Heart right ventricle (tissue), 16 donors: ENCODE measurements around the gene OCIAD2. TPM values are rescaled to one million over a fixed set of nuclear protein-coding genes. Genes with fewer than 3 reads are reported as not detected.

Experiments used
- ATAC-seq, 8 donors: fragments of 200-7000 bp; cut with Tn5 transposase; one replicate each; pipeline ENCODE4 v1.9.1; 2020; ENCODE audit warnings: mild to moderate bottlenecking in 8 of 8, moderate library complexity in 8 of 8, moderate number of reproducible peaks in 1 of 8
- DNase-seq, 2 donors: peaks; one replicate each; pipeline ENCODE4 v3.0.0-alpha.2; 2020
- H3K27ac ChIP-seq, 10 donors: fragments of 200-600 bp; sonication (generic) in 2 of 10; one replicate each; pipeline versions ENCODE4 v1.5.0 to v1.8.0; 2020 to 2022; ENCODE audit warnings: mild to moderate bottlenecking in 3 of 10
- H3K27me3 ChIP-seq, 7 donors: fragments of 200-600 bp; one replicate each; pipeline ENCODE4 v1.8.0; 2021 to 2022; ENCODE audit warnings: mild to moderate bottlenecking in 2 of 7
- H3K36me3 ChIP-seq, 9 donors: fragments of 200-600 bp; sonication (generic) in 1 of 9; one replicate each; pipeline versions ENCODE4 v1.5.0 to v1.8.0; 2020 to 2022; ENCODE audit warnings: mild to moderate bottlenecking in 2 of 9
- H3K4me1 ChIP-seq, 9 donors: fragments of 200-600 bp; sonication (generic) in 1 of 9; one replicate each; pipeline versions ENCODE4 v1.5.0 to v1.8.0; 2020 to 2022; ENCODE audit warnings: mild to moderate bottlenecking in 4 of 9
- H3K4me3 ChIP-seq, 10 donors: fragments of 200-600 bp; sonication (generic) in 2 of 10; one replicate each; pipeline versions ENCODE4 v1.5.0 to v1.8.0; 2020 to 2022; ENCODE audit warnings: mild to moderate bottlenecking in 7 of 10, moderate library complexity in 2 of 10
- H3K9me3 ChIP-seq, 11 donors: fragments of 200-600 bp in 10 of 11; sonication (generic) in 2 of 11; one replicate each; pipeline versions ENCODE4 v1.5.0 to v1.8.0; 2013 to 2022; ENCODE audit warnings: mild to moderate bottlenecking in 2 of 11, control low read depth in 1 of 11, moderate library complexity in 1 of 11
- CTCF ChIP-seq, 9 donors: fragments of 200-600 bp; sonication (generic) in 2 of 9; IDR thresholded peaks; one replicate each; pipeline versions ENCODE4 v1.5.0 to v1.8.0; 2021 to 2022; ENCODE audit warnings: antibody characterized with exemption in 9 of 9, mild to moderate bottlenecking in 5 of 9, moderate library complexity in 1 of 9
- WGBS, 2 donors: extraction: QIAGEN DNeasy Blood & Tissue Kit; methylation state at CpG; one replicate each; pipeline ENCODE4 v1.1.7; 2013; ENCODE audit warnings: inconsistent platforms in 1 of 2; 5-methylcytosine and 5-hydroxymethylcytosine counted together
- intact Hi-C, 10 donors: fragments of 100-400 bp; cut with DNase I; formaldehyde crosslinking; loops; one replicate each; pipeline versions ENCODE4 v1.11.1 to v1.14.2; 2022
- polyA plus RNA-seq, 2 donors: library from polyadenylated mRNA; stranded (reverse); fragments of 200-250 nt; gene quantifications; one replicate each; pipeline ENCODE4 v1.2.3, GENCODE V29; 2013
- total RNA-seq, 10 donors: library from RNA; stranded (reverse); fragmentation: NEBNext Ultra II Directional in 3 of 10; extraction: Animal tissue kit (Norgen Biotek cat#: 25700) in 3 of 10; gene quantifications; one replicate each; pipeline versions ENCODE4 v1.2.1 to v1.2.4, GENCODE V29; 2021 to 2023
- donor health status: Arrhythmogenic right ventricular cardiomyopathy.
- donor health status: ischemic (EF 13 %, LVEDD 7.1; RV severe dilation, severe dysfunction).
- donor health status: healthy with polysubstance abuse.
- donor health status: DM: no; HTN: yes; CAD: no.
- donor health status: DM: no; HTN: no; CAD: no.
- donor health status: ischemic (EF 25% LVEDD 6.9; RV normal size, moderate dysfunction).
- donor health status: ischemic (EF 25% LVEDD 5.7; RV mildly dilated, moderate dysfunction).
- donor health status: healthy.
- donor health status: DM: yes; HTN: yes; CAD: no.
- donor health status: Ischemic cardiomyopathy.
- donor health status: ischemic (EF 35%, LVEDD 5.7; RV mildly dilated, moderate dysfunction).
- donor health status: nonischemic (EF 11% LVEDD 7.7; RV severe dilation, severe dysfunction).
- donor health status: DM: yes; HTN: yes; CAD: no.
- donor health status: PGD.
- donor health status: ischemic (EF 29% LVEDD 5.4; RV normal size, mild dysfunction).
- donor health status: nonischemic (EF 23%, LVEDD 6.1; RV moderate dilation, normal function).

The OCIAD2 gene
- total and polyA plus RNA-seq, 12 donors = 11.4 to 30.2 (median 15.0) TPM

GRCh38 chr4:48863728-48864127 lies 42.8 kb downstream of the OCIAD2 start:
- no peaks in the 10 kb centered on the region for H3K27me3 ChIP-seq
- H3K36me3 ChIP-seq = peaks cover 0 to 35% (median 13%) of the 10 kb centered on the region in 9 donors
- no peak for TF ChIP-seq CTCF (IDR thresholded peaks at IDR 0.05)
- H3K9me3 ChIP-seq = peaks cover 0 to 14% (median 4%) of the 10 kb centered on the region in 11 donors
- ATAC-seq (no peak), DNase-seq (no peak)
- 90 to 92% methylated on average over 4 of the region's 4 CpGs for WGBS, 2 donors
- H3K4me3 ChIP-seq = no peak overlapping the region
- H3K27ac ChIP-seq = no peak overlapping the region
- no peaks in the 10 kb centered on the region for H3K4me1 ChIP-seq
- intact Hi-C loops = no loop called here

- peaks cover 0 to 14% (median 4%) of the 10 kb centered on the region in 11 donors for H3K9me3 ChIP-seq
- WGBS, 2 donors = 67 to 76% methylated on average over 1 of the region's 1 CpG
- ATAC-seq (no peak), DNase-seq (no peak)
- TF ChIP-seq CTCF (IDR thresholded peaks at IDR 0.05) = no peak
- H3K27ac ChIP-seq = no peak overlapping the region
- H3K4me3 ChIP-seq = no peak overlapping the region
- no peaks in the 10 kb centered on the region for H3K27me3 ChIP-seq
- intact Hi-C loops = no loop called here
- H3K4me1 ChIP-seq = no peaks in the 10 kb centered on the region
- H3K36me3 ChIP-seq = peaks cover 0 to 45% (median 23%) of the 10 kb centered on the region in 9 donors
Observed at GRCh38 chr4:48862661-48863060, 43.9 kb downstream of the OCIAD2 start.

- Histone ChIP-seq H3K27me3 (no peaks in the 10 kb centered on the region), H3K36me3 (peaks cover 0 to 51% (median 29%) of the 10 kb centered on the region in 9 donors), H3K4me1 (no peaks in the 10 kb centered on the region), H3K4me3 (no peak overlapping the region), H3K27ac (no peak overlapping the region), H3K9me3 (peaks cover 0 to 14% (median 4%) of the 10 kb centered on the region in 11 donors)
- ATAC-seq (no peak), DNase-seq (no peak)
- 86 to 90% methylated on average over 3 of the region's 3 CpGs for WGBS, 2 donors
- intact Hi-C loops = no loop called here
- TF ChIP-seq CTCF (IDR thresholded peaks at IDR 0.05) = no peak
Observed at GRCh38 chr4:48862038-48862437, 44.5 kb downstream of the OCIAD2 start.

- TF ChIP-seq CTCF (IDR thresholded peaks at IDR 0.05) = no peak
- no peaks in the 10 kb centered on the region for H3K27me3 ChIP-seq
- 92 to 93% methylated on average over 7 of the region's 7 CpGs for WGBS, 2 donors
- no peak for ATAC-seq
- DNase-seq = no peak
- H3K27ac ChIP-seq = no peak overlapping the region
- H3K4me1 ChIP-seq = no peaks in the 10 kb centered on the region
- peaks cover 0 to 89% (median 43%) of the 10 kb centered on the region in 9 donors for H3K36me3 ChIP-seq
- H3K9me3 ChIP-seq = no peaks in the 10 kb centered on the region
- intact Hi-C loops = loop anchor here in 1 of 10 donors (10.0 kb wide), 1 partner anchor 283 kb away; no protein-coding TSS in a partner anchor
- H3K4me3 ChIP-seq = no peak overlapping the region
Observed at GRCh38 chr4:48858130-48858529, 48.4 kb downstream of the OCIAD2 start.
